ENCODE results near the gene DBP.

DNA sequence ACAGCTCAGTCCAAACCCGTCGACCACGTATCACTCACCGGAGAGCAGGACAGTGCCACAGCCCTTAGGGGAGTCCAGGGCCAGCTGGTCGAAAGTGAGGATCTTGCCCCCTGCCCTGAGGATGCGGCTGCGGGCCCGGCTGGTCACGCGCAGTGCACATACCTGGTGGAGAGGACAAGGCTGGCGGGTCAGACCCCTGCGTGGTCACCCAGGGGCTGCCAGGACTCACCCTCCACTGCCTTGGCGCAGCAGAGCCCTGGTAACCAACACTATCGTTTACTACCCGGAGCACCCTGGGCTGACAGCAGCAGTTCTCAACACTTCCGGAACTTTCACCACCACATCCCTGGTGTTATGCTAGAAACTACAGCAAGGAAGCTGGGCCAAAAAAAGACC lies 21.1 kb downstream of the DBP start:
- TF ChIP-seq, protein P1, sequence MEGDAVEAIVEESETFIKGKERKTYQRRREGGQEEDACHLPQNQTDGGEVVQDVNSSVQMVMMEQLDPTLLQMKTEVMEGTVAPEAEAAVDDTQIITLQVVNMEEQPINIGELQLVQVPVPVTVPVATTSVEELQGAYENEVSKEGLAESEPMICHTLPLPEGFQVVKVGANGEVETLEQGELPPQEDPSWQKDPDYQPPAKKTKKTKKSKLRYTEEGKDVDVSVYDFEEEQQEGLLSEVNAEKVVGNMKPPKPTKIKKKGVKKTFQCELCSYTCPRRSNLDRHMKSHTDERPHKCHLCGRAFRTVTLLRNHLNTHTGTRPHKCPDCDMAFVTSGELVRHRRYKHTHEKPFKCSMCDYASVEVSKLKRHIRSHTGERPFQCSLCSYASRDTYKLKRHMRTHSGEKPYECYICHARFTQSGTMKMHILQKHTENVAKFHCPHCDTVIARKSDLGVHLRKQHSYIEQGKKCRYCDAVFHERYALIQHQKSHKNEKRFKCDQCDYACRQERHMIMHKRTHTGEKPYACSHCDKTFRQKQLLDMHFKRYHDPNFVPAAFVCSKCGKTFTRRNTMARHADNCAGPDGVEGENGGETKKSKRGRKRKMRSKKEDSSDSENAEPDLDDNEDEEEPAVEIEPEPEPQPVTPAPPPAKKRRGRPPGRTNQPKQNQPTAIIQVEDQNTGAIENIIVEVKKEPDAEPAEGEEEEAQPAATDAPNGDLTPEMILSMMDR (conservative IDR thresholded peaks at IDR 0.05; ENCODE audit: low read length), result no peak
- no peak for TF ChIP-seq EZH2phosphoT487 (IDR thresholded peaks at IDR 0.05; ENCODE audit: borderline replicate concordance)

Measured in Loucy (cell line).